Tibial nerve (tissue), 4 donors: ENCODE measurements around the gene GHDC. TPM values are rescaled to one million over a fixed set of nuclear protein-coding genes. Genes with fewer than 3 reads are reported as not detected.

ENCODE experiments used
- DNase-seq, 2 donors: peaks; one replicate each; pipeline ENCODE4 v3.0.0-alpha.2; 2019; ENCODE audit warnings: low spot score in 2 of 2
- H3K27ac ChIP-seq, 4 donors: fragments of 200-600 bp; sonication (generic) in 3 of 4; one replicate each; pipeline ENCODE4 v1.5.1; 2017 to 2019; ENCODE audit warnings: mild to moderate bottlenecking in 1 of 4
- H3K27me3 ChIP-seq, 2 donors: fragments of 200-600 bp; sonication (generic) in 1 of 2; one replicate each; pipeline versions ENCODE4 v1.5.1 to v1.6.0; 2017 to 2019
- H3K36me3 ChIP-seq, 3 donors: fragments of 200-600 bp; sonication (generic); one replicate each; pipeline ENCODE4 v1.5.1; 2018 to 2019
- H3K4me1 ChIP-seq, 4 donors: fragments of 200-600 bp; sonication (generic) in 3 of 4; one replicate each; pipeline ENCODE4 v1.5.1; 2017 to 2019
- H3K4me3 ChIP-seq, 4 donors: fragments of 200-600 bp; sonication (generic) in 3 of 4; one replicate each; pipeline ENCODE4 v1.5.1; 2017 to 2019; ENCODE audit warnings: mild to moderate bottlenecking in 1 of 4, moderate library complexity in 1 of 4
- H3K9me3 ChIP-seq, 4 donors: fragments of 200-600 bp; sonication (generic) in 3 of 4; one replicate each; pipeline ENCODE4 v1.5.1; 2017 to 2019
- CTCF ChIP-seq, 5 experiments: fragments of 200-600 bp in 3 of 5; fragments of 450-650 bp in 2 of 5; sonication (generic) in 3 of 5; IDR thresholded peaks; one replicate each; pipeline ENCODE4 v1.5.1; 2016 to 2019; ENCODE audit warnings: antibody characterized with exemption in 5 of 5, mild to moderate bottlenecking in 3 of 5, moderate library complexity in 2 of 5
- EP300 ChIP-seq, 2 donors: sonication (generic); formaldehyde crosslinking; IDR thresholded peaks; one replicate each; pipeline ENCODE4 v1.6.1; 2017; ENCODE audit warnings: antibody characterized with exemption in 2 of 2, mild to moderate bottlenecking in 1 of 2
- POLR2A ChIP-seq, 2 donors: fragments of 450-650 bp; IDR thresholded peaks; one replicate each; pipeline ENCODE4 v1.6.1; 2017; ENCODE audit warnings: antibody characterized with exemption in 2 of 2, mild to moderate bottlenecking in 2 of 2, moderate library complexity in 2 of 2
- WGBS, 2 donors: methylation state at CpG; one replicate each; pipeline ENCODE4 v1.1.5; 2018; 5-methylcytosine and 5-hydroxymethylcytosine counted together
- total RNA-seq, 4 donors: library from RNA; depleted of rRNA; stranded (reverse); fragments of >200 nt; gene quantifications; one replicate each; pipeline ENCODE4 v1.1.0, GENCODE V29; 2016

Gene GHDC
- total RNA-seq, 4 donors from 2014 or later: 36.4 to 77.9 (median 40.7) TPM

- Histone ChIP-seq H3K4me1 (no peaks in the 10 kb centered on the region), H3K27ac (no peak overlapping the region), H3K4me3 (no peak overlapping the region), H3K36me3 (no peaks in the 10 kb centered on the region), H3K9me3 (no peaks in the 10 kb centered on the region), H3K27me3 (no peaks in the 10 kb centered on the region)
- WGBS, 2 donors: 85 to 88% methylated on average over 8 of the region's 8 CpGs
- DNase-seq: no peak
- TF ChIP-seq EP300 (IDR thresholded peaks at IDR 0.05) (no peak), CTCF (IDR thresholded peaks at IDR 0.05) (no peak), POLR2A (IDR thresholded peaks at IDR 0.05) (no peak)
Observed at GRCh38 chr17:42167807-42168206, 26.5 kb downstream of the GHDC start.

GRCh38 chr17:42166196-42166763 is 28.0 kb downstream of the GHDC start:
- no peaks in the 10 kb centered on the region for H3K36me3 ChIP-seq
- WGBS, 2 donors: 86 to 92% methylated on average over 18 to 19 of the region's 19 CpGs
- H3K27ac ChIP-seq: no peak overlapping the region
- DNase-seq: no peak
- TF ChIP-seq POLR2A (IDR thresholded peaks at IDR 0.05) (no peak), EP300 (IDR thresholded peaks at IDR 0.05) (no peak), CTCF (IDR thresholded peaks at IDR 0.05) (no peak)
- no peaks in the 10 kb centered on the region for H3K4me1 ChIP-seq
- H3K4me3 ChIP-seq: no peak overlapping the region
- H3K27me3 ChIP-seq: no peaks in the 10 kb centered on the region
- no peaks in the 10 kb centered on the region for H3K9me3 ChIP-seq

GRCh38 chr17:42165751-42166150 is 28.5 kb downstream of the GHDC start:
- no peak for DNase-seq
- Histone ChIP-seq H3K4me3 (no peak overlapping the region), H3K27ac (no peak overlapping the region), H3K36me3 (no peaks in the 10 kb centered on the region), H3K9me3 (no peaks in the 10 kb centered on the region), H3K27me3 (no peaks in the 10 kb centered on the region), H3K4me1 (no peaks in the 10 kb centered on the region)
- TF ChIP-seq EP300 (IDR thresholded peaks at IDR 0.05): no peak
- 72 to 75% methylated on average over 6 of the region's 6 CpGs for WGBS, 2 donors

GRCh38 chr17:42163696-42164407 is 30.4 kb downstream of the GHDC start:
- 36 to 48% methylated on average over 22 of the region's 22 CpGs for WGBS, 2 donors
- Histone ChIP-seq H3K27ac (no peak overlapping the region), H3K4me3 (no peak overlapping the region), H3K9me3 (no peaks in the 10 kb centered on the region), H3K36me3 (no peaks in the 10 kb centered on the region), H3K4me1 (no peaks in the 10 kb centered on the region), H3K27me3 (no peaks in the 10 kb centered on the region)
- TF ChIP-seq EP300 (IDR thresholded peaks at IDR 0.05) (no peak), POLR2A (IDR thresholded peaks at IDR 0.05) (no peak), CTCF (IDR thresholded peaks at IDR 0.05) (no peak)
- no peak for DNase-seq

- WGBS, 2 donors: 49 to 52% methylated on average over 8 of the region's 8 CpGs
- TF ChIP-seq EP300 (IDR thresholded peaks at IDR 0.05) (no peak), POLR2A (IDR thresholded peaks at IDR 0.05) (no peak), CTCF (IDR thresholded peaks at IDR 0.05) (no peak)
- Histone ChIP-seq H3K9me3 (no peaks in the 10 kb centered on the region), H3K27me3 (no peaks in the 10 kb centered on the region), H3K4me3 (no peak overlapping the region), H3K4me1 (no peaks in the 10 kb centered on the region), H3K27ac (no peak overlapping the region), H3K36me3 (no peaks in the 10 kb centered on the region)
- no peak for DNase-seq
Observed at GRCh38 chr17:42163113-42163512, 31.2 kb downstream of the GHDC start.
